ENCODE results near the gene ECHDC3.

DNA sequence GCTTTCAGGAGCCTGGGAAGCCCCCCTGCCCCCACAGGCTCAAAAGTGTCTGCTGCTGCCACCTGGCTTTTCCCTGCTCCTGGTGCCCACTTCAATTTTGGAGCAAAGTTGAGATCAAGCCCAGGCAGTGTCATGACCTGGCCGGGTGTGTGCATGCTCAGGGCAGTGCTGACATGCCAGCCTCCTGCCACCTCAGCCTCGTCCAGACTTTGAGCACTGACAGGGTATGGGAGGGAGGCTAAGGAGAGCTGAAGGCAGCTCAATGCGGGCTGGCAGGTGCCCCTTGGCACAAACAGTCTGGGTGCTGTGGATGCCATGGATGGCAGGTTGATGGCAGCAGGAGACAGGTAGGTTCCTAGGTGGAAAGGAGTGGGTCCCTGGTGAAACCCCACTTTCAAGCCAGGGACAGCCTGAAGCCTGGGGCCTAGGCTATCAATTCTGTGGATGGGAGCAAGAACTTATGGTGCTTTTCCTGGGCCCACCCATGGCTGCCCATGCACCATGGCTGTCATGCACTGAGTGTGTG lies 12.3 kb upstream of the ECHDC3 start:
- TF ChIP-seq, protein P1, sequence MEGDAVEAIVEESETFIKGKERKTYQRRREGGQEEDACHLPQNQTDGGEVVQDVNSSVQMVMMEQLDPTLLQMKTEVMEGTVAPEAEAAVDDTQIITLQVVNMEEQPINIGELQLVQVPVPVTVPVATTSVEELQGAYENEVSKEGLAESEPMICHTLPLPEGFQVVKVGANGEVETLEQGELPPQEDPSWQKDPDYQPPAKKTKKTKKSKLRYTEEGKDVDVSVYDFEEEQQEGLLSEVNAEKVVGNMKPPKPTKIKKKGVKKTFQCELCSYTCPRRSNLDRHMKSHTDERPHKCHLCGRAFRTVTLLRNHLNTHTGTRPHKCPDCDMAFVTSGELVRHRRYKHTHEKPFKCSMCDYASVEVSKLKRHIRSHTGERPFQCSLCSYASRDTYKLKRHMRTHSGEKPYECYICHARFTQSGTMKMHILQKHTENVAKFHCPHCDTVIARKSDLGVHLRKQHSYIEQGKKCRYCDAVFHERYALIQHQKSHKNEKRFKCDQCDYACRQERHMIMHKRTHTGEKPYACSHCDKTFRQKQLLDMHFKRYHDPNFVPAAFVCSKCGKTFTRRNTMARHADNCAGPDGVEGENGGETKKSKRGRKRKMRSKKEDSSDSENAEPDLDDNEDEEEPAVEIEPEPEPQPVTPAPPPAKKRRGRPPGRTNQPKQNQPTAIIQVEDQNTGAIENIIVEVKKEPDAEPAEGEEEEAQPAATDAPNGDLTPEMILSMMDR (conservative IDR thresholded peaks at IDR 0.05; ENCODE audit: low read length): no peak
- no peak for TF ChIP-seq EZH2phosphoT487 (IDR thresholded peaks at IDR 0.05; ENCODE audit: borderline replicate concordance)

All from Loucy (cell line).